IPS-15b (cell line): Measurements from ENCODE around the gene CSF1R.

Experiments
- H3K27me3 ChIP-seq: one replicate; pipeline ENCODE4 v1.6.1; 2013; ENCODE audit warnings: low read length; ENCODE audit not compliant: control insufficient read depth, insufficient read depth
- H3K36me3 ChIP-seq: one replicate; pipeline ENCODE4 v1.6.1; 2013; ENCODE audit warnings: low read length; ENCODE audit not compliant: control insufficient read depth, insufficient read depth
- H3K4me1 ChIP-seq: one replicate; pipeline ENCODE4 v1.6.1; 2013; ENCODE audit warnings: mild to moderate bottlenecking, low read length; ENCODE audit not compliant: control insufficient read depth, insufficient read depth
- H3K4me3 ChIP-seq: one replicate; pipeline ENCODE4 v1.5.1; 2013; ENCODE audit warnings: low read depth, low read length
- H3K9ac ChIP-seq: one replicate; pipeline ENCODE4 v1.6.1; 2013; ENCODE audit warnings: low read depth, mild to moderate bottlenecking, low read length
- H3K9me3 ChIP-seq: one replicate; pipeline ENCODE4 v1.6.1; 2013; ENCODE audit warnings: mild to moderate bottlenecking, low read length; ENCODE audit not compliant: control insufficient read depth, insufficient read depth

CSF1R gene

GRCh38 chr5:150085950-150086715, at the start of gene CSF1R:
TSS of gene CSF1R (minus strand) at chr5:150086554. CDS start at chr5:150086427, 127 bp downstream.
- Histone ChIP-seq H3K4me3 (no peak within 1 kb of the TSS), H3K27me3 (peaks cover 2% of the 10 kb centered on the region), H3K4me1 (no peaks in the 10 kb centered on the region), H3K9ac (no peak within 1 kb of the TSS), H3K36me3 (no peaks in the 10 kb centered on the region), H3K9me3 (no peaks in the 10 kb centered on the region)

DNA sequence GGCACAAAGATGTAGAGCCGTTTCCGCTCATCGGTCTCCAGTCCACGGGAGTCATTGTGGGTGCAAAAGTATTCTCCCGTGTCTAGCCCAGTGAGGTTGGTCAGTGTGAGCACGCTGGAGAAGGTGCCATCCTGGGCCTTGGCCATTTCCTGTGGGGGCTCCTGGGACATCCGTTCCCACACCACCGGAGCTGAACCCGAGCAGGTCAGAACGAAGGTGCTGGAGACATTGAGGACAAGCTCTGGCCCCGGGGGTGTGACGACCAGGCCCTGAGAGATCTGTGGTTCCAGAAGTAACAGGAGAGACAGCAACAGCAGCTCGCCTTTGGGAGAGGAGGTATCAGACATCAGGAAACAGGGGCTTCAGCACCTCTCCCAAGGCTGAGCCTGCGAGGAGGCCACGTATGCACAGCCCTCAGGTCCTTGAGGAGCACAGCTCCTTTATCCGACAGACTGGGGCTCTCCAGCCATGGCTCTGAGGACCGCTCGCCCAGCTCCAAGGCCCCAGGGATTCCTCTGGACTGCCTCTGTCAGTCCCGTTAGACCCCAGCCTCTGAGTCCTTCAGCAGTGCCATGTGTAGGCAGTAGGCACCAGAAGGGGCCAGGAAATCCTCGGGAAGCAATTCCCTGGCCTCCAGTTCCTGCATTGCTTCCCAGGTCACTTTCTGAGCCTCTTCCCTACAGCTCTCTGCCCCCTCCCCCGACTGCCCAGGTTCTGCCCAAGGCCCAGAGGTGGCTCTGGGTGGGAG, 49.4 kb upstream of the CSF1R start:
- no peaks in the 10 kb centered on the region for H3K36me3 ChIP-seq
- H3K4me3 ChIP-seq: no peak overlapping the region
- no peaks in the 10 kb centered on the region for H3K9me3 ChIP-seq
- no peak overlapping the region for H3K9ac ChIP-seq
- peaks cover 36% of the 10 kb centered on the region for H3K27me3 ChIP-seq
- H3K4me1 ChIP-seq: peaks cover 11% of the 10 kb centered on the region

DNA sequence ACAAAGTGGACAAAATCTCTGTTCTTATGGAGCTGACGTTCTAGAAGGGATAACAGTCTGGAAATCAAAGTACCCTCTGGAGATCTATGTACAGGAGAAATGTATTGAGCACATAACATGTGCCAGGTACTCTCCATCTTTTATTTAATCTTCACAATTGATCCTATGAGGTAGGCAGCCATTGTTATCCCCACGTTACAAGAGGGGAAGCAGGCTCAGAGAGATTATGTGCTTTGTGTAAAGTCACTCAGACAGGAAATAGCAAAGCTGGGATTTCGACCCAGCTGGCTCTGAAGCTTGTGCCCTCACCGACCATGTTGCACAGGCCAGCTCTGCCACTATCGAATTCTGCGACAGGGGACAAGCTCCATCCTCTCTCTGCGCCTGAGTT, 47.8 kb upstream of the CSF1R start:
- H3K9me3 ChIP-seq: no peaks in the 10 kb centered on the region
- no peak overlapping the region for H3K4me3 ChIP-seq
- H3K36me3 ChIP-seq: no peaks in the 10 kb centered on the region
- H3K9ac ChIP-seq: no peak overlapping the region
- peaks cover 15% of the 10 kb centered on the region for H3K4me1 ChIP-seq
- H3K27me3 ChIP-seq: peaks cover 42% of the 10 kb centered on the region

DNA sequence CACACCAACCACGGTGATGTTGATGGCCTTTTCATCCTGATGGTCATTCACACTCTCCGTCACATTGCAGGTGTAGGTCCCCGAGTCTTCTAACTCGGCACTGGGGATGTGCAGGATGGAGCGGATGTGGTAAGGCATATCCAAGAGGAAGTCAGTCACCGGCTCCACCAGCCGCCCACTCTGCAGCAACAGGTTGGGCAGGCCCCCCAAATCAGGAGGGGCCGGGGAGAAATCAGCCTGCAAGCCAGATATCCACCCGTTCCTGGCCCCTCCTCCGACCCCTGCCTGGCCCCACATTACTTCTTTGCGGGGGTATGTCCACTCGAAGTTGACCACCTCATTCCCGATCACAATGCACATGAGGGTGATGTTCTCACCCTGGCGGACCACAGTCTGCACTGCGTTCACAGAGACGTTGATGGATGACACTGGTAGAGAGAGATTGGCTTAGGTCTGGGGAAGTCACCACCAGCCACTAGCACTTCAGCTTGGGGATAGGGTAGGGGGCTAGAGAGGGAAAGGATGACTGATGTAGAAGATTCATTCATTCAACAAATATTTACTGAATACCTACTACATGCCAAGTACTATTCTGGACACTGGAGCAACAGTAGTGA, 47.3 kb upstream of the CSF1R start:
- no peak overlapping the region for H3K9ac ChIP-seq
- peaks cover 47% of the 10 kb centered on the region for H3K27me3 ChIP-seq
- no peaks in the 10 kb centered on the region for H3K9me3 ChIP-seq
- peaks cover 12% of the 10 kb centered on the region for H3K4me1 ChIP-seq
- no peaks in the 10 kb centered on the region for H3K36me3 ChIP-seq
- H3K4me3 ChIP-seq: no peak overlapping the region

GRCh38 chr5:150132740-150133139, 46.4 kb upstream of the CSF1R start:
- no peak overlapping the region for H3K4me3 ChIP-seq
- no peaks in the 10 kb centered on the region for H3K36me3 ChIP-seq
- H3K4me1 ChIP-seq: peaks cover 12% of the 10 kb centered on the region
- H3K9ac ChIP-seq: no peak overlapping the region
- H3K9me3 ChIP-seq: no peaks in the 10 kb centered on the region
- peaks cover 47% of the 10 kb centered on the region for H3K27me3 ChIP-seq

DNA sequence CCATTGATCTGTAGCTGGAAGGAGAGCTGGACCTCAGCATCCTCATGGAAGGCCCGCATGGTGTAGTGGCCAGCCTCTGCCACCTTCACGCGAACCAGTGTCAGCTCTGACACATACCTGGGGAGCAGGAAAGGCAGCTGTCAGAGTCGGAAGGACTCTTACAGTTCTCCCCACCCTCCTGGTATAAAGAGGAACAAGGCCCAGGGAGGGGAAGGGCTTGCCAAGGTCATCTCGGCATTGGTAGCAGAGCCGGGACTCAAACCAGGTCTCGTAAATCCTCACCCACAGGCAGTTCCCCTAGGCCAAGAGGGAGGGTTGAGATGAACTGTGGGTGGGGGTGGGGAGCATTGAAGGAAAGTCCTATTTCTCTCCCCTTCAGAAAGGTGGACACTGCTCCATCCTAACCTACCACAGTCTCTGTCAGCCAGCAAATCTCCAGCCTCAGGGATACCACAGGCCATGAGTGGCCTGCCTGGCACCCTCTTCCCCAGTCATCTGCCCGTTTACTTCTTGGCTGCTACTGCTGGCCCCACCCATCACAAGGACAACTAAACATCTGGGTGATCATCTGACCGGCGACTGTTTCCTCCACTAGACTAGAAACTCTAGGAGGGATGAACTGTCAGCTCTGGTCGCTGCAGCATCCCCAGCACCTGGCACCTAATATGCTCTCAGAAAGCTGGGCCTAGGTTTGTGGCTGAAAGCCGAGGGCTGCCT, 45.8 kb upstream of the CSF1R start:
- no peaks in the 10 kb centered on the region for H3K36me3 ChIP-seq
- H3K9me3 ChIP-seq: no peaks in the 10 kb centered on the region
- H3K4me1 ChIP-seq: peaks cover 12% of the 10 kb centered on the region
- H3K4me3 ChIP-seq: no peak overlapping the region
- no peak overlapping the region for H3K9ac ChIP-seq
- H3K27me3 ChIP-seq: peaks cover 47% of the 10 kb centered on the region

- no peak overlapping the region for H3K9ac ChIP-seq
- H3K27me3 ChIP-seq: peaks cover 47% of the 10 kb centered on the region
- peaks cover 12% of the 10 kb centered on the region for H3K4me1 ChIP-seq
- H3K36me3 ChIP-seq: no peaks in the 10 kb centered on the region
- H3K4me3 ChIP-seq: no peak overlapping the region
- H3K9me3 ChIP-seq: no peaks in the 10 kb centered on the region
These were observed 45.1 kb upstream of the CSF1R start for GRCh38 chr5:150131461-150131860.

DNA sequence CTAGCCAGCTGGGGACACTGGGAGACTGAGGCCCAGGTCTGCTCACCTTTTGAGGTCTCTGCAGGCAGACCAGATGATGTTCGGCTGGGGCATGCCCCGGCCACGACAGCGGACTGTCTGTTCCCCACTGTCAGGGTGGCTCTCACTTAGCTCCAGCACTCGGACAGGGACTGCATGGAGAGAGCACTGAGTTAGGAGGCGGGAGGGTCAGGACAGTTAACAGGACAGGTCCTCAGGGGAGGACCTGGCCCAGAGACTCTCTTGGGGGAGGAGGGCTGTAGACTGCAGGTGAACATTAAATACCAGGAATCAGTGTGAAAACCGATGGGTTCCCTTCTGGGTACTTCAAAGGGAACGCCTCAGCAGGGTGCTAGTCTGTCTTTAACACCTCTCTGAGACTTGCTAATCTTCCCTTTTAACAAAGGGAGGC, 44.2 kb upstream of the CSF1R start:
- Histone ChIP-seq H3K36me3 (no peaks in the 10 kb centered on the region), H3K4me1 (peaks cover 12% of the 10 kb centered on the region), H3K9ac (no peak overlapping the region), H3K9me3 (no peaks in the 10 kb centered on the region), H3K4me3 (no peak overlapping the region), H3K27me3 (peaks cover 45% of the 10 kb centered on the region)

DNA sequence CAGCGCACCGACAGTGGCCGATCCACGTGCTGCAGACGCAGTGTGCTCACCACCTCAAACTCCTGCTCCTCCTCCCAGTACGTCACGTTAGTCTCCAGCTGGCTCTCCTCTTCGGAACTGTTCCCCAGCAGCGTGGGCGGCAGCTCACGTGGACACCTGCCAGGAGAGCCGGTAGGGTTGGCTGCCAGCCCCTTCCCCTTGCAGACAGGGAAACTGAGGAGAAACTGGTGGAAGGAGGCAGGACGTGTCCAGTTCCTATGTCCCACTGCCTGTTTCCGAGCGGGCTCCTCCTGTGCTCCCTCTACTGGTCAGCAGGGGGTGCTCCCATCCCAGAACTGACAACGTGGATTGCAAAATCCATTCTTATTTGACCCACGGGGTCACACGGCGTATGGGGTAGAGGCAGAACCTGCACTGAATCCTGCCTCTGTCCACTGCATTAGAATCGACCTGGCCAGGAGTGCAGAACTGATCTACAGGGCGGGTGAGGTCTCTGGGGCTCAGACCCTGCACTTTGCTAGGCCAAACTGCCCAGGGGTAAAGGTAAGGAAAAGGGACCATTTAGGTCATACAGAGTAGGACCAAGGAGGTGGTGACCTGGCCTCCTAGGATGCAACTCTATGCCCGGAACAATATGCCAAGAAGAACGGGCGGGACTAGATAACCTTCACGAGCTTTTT, 43.6 kb upstream of the CSF1R start:
- Histone ChIP-seq H3K36me3 (no peaks in the 10 kb centered on the region), H3K9ac (no peak overlapping the region), H3K9me3 (no peaks in the 10 kb centered on the region), H3K27me3 (peaks cover 41% of the 10 kb centered on the region), H3K4me1 (peaks cover 12% of the 10 kb centered on the region), H3K4me3 (no peak overlapping the region)

DNA sequence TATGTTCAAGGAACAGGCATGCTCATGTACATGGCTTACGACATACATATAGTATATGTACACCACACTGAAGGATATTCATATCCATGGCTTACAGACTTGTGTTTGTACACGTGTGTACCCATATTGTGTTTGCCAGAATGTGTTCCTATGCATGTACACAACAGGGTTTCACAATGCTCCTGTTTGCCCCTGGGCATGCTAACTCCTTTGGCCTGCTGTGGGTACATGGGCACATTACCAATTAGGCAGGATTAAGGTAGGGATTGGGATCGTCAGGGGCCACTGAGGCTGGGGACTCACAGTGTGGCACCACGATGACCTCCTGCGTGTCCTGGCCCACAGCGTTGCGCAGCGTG, 43.1 kb upstream of the CSF1R start:
- H3K9ac ChIP-seq: no peak overlapping the region
- H3K4me3 ChIP-seq: no peak overlapping the region
- H3K27me3 ChIP-seq: peaks cover 35% of the 10 kb centered on the region
- no peaks in the 10 kb centered on the region for H3K9me3 ChIP-seq
- no peaks in the 10 kb centered on the region for H3K36me3 ChIP-seq
- H3K4me1 ChIP-seq: peaks cover 12% of the 10 kb centered on the region

DNA sequence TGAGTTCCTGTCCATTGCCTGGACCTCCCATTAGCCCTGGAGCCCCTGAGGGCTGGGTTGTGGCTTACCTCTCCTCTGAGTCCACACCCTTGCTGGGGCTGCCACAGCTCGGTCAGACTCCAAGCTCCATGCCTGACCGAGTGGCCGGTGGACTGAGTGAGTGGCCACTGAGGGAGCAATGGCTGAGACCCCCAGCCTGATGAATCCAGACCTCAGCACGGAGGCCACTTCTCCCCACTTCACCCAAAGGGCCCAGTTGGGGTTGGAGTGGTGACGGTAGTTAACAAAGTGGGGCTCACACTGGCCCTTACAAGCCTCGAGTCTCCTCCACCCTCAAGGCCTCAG, 40.5 kb upstream of the CSF1R start:
- Histone ChIP-seq H3K9ac (no peak overlapping the region), H3K4me1 (peaks cover 12% of the 10 kb centered on the region), H3K27me3 (peaks cover 18% of the 10 kb centered on the region), H3K9me3 (no peaks in the 10 kb centered on the region), H3K36me3 (no peaks in the 10 kb centered on the region), H3K4me3 (no peak overlapping the region)
